Hematopoietic multipotent progenitor cell (in vitro differentiated cells): ENCODE results near the gene COPZ1. TPM values are rescaled to one million over a fixed set of nuclear protein-coding genes. Genes with fewer than 3 reads are reported as not detected.
"Not testable (repeated sequence)": the region's sequence is repeated elsewhere in the genome, so short reads cannot be mapped to it uniquely, and the experiment has no call there.

Experiments used
- DNase-seq, 3 donors: peaks; one replicate each; pipeline ENCODE4 v3.0.0-alpha.2; 2011 to 2015; ENCODE audit warnings: low read depth in 2 of 3, low spot score in 2 of 3
- total RNA-seq: library from RNA; depleted of rRNA; stranded (reverse); fragments of >200 nt; gene quantifications from one replicate; pipeline ENCODE4 v1.2.3, GENCODE V29; 2012

Gene COPZ1, protein sequence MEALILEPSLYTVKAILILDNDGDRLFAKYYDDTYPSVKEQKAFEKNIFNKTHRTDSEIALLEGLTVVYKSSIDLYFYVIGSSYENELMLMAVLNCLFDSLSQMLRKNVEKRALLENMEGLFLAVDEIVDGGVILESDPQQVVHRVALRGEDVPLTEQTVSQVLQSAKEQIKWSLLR
- total RNA-seq: 65.7 TPM

DNA sequence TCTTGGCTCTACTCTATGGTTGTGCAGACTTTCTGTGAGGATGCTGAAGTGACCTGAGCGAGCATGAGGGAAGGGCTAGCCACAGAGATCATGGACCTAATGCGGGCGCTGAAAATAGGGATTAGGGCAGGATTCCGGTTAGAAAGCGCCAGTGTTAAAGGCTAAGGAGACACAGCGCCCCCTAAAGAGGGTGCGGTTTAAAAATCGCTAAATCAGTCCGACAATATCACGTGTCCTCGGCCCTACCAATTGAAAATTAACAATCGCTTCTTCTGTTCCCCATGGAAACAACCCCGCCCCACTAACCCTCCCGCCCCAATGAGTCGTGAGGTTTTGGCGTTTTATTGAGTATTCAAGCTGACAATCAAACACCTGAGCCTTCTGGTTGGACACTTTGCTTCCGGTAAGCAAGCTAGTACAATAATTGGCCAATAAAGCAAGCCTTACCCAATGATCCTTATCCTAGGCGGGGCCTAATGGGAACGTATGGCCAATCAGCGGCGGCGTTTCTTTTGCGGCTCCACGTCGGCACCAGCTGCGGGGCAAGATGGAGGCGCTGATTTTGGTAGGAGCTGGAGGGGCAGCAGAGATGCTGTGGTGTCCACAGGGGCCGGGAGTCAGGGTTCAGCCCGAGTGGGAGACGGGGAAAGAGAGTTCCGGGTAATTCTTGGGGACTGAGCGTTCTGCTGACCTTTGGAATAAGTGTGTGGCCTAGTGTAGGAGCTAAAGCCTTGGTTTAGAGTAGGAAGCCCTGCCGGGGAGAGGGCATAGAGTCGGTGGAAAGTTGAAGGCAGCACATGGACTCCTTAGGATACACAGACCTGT is at the start of gene COPZ1:
Gene COPZ1 (plus strand): TSS at position 515 of the 825 bp plus-strand sequence. CDS start 33 bp downstream, at position 548.
- DNase-seq: peak; percentile 85 to 100 (median 98)

DNA sequence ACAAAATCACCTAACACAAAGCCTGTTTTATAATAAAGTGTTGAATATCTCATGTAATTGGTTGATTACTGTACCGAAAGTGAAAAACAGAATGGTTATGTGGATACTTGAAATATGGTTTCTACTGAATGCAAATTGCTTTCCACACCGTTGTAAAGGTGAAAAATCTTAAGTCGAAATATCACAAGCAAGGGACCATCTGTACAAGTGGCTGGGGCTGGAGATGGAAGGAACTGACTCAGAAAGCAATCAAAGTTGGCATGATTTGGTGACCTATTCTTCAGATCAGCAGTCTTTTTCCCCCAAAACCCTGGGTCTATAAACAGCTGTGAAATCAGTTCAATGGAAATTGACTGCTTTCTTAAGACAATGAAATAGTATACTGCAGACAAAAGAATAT is 48.6 kb upstream of the COPZ1 start:
- DNase-seq: no peak

DNA sequence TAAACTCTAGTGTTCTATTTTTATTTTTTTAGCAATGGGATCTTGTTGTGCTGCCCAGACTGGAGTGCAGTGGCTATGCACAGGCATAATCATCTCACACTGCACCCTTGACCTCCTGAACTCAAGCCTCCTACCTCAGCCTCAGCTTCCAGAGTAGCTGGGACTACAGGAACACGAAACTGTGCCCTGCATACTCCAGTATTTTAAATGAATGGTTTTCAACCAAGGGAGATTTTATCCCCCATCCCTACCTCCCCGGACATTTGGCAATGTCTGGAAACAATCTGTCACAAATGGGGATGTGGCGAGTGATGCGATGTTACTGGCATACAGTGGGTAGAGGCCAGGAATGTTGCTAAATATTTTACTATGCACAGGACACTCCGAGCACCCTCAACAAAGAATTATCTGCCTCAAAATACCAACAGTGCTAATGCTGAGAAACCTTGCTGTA is 47.1 kb upstream of the COPZ1 start:
- no peak for DNase-seq

DNA sequence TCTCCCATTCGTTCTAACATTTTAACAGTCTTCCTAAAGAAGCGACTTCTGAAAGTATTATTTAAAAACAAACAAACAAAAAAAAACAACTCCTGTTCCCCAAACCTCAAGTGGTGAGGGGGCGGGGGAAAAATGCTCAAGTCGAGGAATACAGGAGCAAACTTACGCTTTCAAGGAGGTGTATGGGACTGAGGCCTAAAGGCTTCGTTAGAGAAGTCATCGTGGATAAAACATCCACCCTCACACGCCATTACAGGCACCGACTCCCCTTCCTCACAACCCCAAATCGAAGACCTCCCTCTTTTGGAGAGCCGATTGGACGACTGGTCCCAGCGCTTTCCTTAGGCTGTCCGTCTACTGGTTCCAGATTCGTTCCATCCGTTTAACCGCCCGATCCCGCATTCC is 45.7 kb upstream of the COPZ1 start:
- no peak for DNase-seq

DNA sequence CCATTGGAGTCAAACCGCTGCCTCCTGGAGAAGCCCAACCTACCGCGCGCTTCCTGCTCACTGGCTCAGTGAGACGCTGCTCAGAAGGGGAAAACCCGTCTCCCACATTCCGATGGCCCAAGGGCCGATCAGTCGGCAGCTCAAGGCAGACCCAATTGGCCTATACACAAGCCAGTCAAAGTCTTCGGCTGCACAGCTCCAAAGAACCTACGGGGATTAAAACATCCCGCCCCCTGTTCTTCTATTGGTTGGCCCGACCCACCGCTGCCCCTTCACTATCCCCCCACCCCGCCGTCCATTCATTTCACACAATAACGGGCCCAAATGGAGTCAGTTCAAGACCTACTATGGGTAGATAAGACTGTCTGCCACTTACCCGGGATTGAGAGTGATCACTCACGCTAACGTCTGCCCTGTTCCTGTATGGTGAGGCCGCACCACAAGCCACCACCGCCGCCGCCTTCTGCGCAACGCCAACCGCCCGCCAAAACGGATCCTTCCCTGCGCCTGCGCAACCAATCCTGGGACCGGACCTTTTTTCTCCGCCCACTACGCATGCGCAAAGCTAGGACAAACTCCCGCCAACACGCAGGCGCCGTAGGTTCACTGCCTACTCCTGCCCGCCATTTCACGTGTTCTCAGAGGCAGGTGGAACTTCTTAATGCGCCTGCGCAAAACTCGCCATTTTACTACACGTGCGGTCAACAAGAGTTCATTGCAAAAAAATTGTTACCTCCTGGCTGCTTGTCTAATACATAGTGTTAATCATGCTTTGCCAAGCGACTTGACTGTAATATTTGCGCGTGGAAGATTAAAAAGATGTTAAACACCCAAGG is 45.1 kb upstream of the COPZ1 start, which contains the start of gene CBX5:
Gene CBX5 (minus strand): TSS at position 491 of the 836 bp plus-strand sequence. CDS start 22,472 bp downstream, outside the sequence.
- peak; percentile 98 to 100 (median 99) for DNase-seq

DNA sequence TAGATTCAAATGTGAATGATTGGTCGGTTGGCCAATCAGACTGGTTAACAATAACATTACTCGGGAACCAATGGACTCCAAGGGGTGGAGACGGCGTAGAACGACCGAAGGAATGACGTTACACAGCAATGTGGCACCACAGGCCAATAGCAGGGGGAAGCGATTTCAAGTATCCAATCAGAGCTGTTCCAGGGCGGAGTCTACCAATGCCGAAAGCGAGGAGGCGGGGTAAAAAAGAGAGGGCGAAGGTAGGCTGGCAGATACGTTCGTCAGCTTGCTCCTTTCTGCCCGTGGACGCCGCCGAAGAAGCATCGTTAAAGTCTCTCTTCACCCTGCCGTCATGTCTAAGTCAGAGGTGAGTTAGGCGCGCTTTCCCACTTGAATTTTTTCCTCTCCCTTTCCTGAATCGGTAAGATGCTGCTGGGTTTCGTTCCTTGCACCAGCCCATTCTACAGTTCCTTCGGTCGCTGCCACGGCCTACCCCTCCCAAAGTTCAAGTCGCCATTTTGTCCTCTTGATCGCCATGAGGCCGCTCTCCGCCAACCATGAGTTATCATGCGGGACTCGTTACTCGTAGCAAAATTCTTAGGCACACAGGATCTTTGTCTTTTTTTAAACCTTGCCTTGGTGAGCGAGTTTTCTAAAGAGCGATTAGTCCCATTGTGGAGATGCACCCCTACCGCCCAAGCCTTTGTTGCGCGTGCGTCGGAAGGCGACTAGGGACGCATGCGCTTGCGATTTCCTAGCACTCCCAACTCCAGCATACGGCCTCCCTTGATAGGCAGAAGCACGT is 44.3 kb upstream of the COPZ1 start, which contains the start of gene HNRNPA1:
Gene HNRNPA1 (plus strand): TSS at position 259 of the 793 bp plus-strand sequence. CDS start 82 bp downstream, at position 341.
- peak; percentile 74 to 100 (median 99) for DNase-seq

DNA sequence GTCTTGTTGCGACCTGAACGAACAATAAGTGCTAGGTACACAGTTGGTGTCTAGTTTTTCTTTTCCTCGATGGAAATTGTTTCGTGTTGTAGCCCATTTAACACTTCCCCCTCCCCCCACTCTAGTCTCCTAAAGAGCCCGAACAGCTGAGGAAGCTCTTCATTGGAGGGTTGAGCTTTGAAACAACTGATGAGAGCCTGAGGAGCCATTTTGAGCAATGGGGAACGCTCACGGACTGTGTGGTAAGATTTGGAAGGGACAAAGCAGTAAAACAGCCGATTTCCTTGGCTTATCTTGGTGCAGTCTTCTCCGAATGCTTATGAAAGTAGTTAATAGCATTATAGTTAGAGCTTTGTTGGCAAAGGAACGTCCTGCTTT is 43.7 kb upstream of the COPZ1 start:
- DNase-seq: not testable (repeated sequence)

DNA sequence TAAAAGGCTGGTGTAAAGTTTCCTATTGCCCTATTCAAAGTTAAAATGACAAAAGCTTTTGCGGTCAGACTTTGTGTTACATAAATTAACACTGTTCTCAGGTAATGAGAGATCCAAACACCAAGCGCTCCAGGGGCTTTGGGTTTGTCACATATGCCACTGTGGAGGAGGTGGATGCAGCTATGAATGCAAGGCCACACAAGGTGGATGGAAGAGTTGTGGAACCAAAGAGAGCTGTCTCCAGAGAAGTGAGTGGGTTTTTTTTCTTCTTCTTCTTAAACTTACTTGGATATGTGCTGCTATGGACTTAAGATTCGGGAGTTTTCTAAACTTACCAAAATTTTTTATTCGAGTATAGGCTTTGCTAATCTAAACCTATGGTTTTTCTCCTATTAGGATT is 43.2 kb upstream of the COPZ1 start:
- not testable (repeated sequence) for DNase-seq

DNA sequence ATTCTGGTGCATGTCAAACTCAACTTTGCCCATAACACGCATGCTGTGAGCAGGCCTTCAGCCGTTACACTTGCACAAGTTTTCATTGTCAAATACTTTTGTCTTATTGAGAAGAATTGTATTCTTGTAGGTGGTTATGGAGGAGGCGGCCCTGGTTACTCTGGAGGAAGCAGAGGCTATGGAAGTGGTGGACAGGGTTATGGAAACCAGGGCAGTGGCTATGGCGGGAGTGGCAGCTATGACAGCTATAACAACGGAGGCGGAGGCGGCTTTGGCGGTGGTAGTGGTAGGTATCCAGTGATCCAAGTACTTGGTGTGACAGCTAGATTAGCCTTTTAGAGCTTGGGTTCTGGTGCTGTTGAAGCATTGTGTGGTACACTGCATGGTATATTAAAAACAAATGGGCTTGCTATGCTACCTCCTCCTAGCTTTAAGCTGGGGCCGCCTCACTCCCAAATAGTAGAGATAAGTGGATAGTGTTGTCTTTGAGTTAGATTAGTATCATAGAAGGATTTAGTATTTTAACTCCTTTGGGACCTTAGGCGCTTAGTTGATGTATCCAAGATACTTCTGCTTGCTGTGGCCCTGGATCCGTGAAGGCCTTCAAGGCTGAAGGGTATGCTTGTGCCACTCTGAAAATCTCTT is 41.9 kb upstream of the COPZ1 start:
- no peak for DNase-seq

DNA sequence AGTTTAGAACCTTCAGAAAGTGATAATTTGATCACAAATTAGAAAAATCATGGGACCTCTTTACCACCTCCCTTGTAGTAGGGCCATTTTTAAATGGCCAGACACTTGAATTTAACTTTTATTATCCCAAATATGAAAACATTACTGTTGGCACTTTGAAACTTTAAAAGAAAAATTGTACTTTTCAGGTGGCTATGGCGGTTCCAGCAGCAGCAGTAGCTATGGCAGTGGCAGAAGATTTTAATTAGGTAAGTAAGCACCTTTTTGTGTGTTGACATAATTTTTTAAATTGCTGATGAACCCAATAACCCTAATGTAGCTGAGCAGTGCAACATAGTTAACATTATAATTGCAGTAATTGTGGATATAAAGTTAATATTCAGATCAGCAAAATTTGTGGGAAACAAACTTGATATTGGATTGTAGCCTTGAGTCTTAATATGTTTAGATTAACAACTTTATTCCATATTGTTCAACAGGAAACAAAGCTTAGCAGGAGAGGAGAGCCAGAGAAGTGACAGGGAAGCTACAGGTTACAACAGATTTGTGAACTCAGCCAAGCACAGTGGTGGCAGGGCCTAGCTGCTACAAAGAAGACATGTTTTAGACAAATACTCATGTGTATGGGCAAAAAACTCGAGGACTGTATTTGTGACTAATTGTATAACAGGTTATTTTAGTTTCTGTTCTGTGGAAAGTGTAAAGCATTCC is 40.7 kb upstream of the COPZ1 start:
- DNase-seq: not testable (repeated sequence)

DNA sequence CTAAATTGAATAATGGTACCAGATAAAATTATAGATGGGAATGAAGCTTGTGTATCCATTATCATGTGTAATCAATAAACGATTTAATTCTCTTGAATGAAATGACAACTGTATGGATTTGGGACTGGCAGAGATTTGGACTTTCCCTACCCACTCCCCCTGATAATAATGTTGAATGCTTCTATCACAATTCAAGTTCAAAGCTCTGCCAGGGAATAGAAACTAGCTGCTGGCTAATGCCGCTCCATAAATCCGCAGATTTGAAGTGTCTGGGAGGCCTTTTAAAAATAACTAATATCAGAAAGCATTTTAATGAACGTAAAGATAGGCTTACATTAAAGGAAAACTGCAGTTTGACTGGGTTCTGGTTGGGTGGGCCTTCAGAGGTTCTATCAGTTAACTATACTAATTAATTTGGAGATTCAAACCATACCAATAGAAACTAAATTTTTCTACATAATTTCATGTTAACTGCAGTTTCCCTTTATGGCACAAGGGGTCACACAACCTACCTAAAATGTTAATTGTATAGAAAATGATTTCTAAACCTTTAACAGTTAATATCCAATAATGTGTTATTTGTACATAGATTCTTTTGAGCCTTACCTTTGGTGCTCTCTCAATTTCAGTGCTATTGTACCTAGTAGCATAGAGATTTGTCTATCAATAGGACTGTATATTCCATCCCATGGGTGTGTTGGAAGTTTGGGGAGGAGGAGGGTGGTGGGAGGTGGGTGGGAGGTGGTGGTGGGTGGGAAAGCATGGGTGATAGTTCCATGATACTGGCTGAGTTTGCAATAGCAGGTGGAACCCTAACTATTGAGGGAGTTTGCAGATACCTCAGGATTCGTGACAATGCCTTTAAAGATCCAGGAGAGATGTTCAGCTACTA is 39.5 kb upstream of the COPZ1 start:
- DNase-seq: peak in 1 of 3 donors; percentile 54

DNA sequence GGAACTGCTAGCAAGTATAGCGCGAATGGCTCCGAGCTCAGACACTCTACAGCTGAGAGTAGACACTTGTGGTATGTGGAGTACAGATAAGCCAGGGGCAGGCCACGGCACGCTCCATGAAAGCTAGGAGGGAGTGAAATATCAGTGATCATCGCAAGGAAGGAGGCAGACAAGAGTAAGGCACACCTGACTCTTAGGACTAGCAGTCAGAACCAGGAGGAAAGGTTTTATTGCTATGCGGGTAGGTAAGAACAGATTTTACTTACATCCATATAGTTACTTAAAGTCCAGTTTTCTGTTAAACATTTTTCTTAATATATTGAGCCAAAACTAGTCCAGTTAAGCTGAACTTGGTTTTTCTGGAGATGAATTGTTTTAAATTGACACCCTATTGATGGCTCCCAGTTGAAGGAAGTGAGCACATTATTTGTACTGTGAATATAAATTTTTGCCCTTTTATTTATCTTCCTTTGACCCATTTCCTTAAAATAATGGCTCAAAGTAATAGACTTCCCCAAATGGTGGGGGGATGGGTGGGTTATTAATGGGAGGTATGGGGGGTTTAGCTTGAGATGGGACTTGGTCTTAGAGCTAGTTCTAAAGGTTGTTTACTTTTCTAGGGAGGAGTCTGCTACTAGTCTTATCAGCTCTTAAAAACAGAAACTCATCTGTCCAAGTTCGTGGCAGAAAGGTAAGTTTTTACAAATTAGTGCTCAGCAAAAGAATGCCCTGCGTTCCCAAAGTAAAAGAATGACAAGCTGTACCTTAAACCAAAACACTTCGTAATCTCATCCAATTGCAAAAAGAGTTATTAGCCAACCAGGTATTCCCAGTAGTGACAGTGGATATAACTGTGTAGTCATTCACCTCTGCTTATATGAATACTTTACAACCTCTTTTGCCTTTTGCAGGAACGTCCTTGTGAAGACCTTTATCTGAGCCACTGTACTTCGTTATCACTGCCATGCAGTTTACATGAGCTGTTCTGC is 38.6 kb upstream of the COPZ1 start:
- DNase-seq: no peak

DNA sequence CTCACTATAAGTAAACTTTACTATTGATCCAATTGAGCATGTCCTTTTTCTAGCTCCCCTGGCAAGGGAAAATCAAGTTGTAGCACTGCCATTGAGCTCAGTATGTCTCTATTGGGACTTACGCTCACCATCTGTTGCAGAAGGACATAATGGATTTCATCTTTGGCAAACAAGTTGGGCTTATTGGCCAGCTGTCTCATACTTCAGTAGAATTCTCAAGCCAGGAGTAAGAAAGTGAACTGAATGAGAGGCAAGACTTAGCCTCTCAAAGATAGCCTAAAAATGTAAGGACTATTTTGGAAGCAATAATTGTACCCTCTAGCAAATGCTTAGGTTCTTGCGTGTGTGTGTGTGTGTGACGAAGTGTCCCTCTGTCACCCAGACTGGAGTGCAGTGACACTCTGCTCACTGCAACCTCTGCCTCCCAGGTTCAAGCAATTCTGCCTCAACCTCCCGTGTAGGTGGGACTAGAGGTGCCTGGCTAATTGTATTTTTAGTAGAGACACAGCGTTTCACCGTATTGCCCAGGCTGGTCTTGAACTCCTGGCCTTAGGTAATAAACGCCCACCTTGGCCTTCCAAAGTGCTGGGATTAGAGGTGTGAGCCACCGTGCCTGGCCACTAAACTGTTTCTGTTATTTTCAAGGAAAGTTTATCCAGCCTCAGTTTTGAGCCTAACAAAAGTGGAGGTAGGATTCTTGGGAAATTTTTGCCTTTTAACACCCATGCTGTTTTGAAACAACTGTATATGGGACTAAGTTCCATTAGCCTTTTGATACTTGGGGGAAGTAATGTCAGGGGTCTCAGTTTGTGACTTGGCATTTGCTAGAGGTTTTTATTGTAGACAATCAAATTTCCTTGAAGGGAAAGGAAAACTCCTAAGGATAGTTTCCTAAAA is 37.4 kb upstream of the COPZ1 start:
- no peak for DNase-seq

DNA sequence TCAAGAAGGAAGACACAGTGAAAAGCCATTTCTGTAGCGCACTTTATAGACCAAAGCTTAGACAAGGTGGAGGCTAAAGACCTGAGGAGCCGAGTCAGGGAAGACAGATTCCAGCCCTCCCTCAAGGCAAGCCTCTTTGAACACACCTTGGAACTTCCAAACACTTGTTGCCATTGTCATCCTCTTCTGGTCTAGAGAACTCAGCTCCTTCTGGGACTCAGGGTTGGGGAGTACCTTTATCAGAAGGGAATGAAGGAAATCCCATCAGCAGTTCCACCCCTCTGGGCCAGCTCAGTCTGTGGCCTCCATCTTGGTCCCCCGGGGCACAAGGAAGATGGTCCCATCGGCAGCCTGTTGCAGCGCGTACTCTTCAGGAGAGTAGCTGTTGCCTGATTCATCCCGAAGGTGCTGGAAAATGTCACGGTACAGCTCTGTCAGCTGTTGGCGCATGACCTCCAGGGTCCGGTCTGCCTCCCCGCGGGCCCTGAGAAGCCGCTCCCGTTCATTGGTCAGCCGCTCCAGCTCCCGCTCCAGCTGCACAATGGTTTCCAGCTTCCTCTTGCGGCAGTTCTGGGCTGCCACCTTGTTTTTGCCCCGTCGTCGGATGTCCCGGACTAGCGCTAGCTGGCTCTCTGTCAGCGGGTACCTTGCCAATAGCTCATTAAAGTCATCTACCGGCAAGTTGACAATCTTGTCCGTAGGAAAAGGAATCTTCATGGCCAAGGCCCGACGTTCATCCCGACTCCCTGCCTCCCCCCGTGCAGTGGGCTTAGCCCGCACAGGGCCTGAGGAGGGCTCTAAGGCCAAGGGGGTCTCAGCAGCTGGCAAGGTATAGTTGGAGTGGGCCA is 32.6 kb upstream of the COPZ1 start:
- no peak for DNase-seq

DNA sequence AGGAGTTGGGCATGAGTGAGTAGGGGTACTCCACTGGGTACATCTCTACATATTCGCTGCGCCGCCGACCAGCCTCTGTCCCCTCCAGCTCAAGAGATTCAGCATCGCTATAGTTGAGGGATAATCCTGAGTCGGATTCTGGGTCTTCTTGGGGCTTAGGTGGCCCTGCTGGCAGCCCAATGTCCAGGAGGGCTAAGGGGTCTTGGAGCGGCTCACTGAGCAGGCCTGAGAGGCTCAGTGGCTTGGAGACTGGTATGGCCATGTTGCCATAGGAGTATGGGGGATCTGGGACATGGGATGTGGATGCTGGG is 32.0 kb upstream of the COPZ1 start:
- DNase-seq: no peak
